ENCODE data around the gene CNNM3. TPM values are rescaled to one million over a fixed set of nuclear protein-coding genes. Genes with fewer than 3 reads are reported as not detected.
A peak's percentile ranks its signal among the peaks of the same experiment; 100 is the strongest.

The CNNM3 gene
- total RNA-seq, 1 experiment from 2014 or later, result 25.1 TPM

DNA sequence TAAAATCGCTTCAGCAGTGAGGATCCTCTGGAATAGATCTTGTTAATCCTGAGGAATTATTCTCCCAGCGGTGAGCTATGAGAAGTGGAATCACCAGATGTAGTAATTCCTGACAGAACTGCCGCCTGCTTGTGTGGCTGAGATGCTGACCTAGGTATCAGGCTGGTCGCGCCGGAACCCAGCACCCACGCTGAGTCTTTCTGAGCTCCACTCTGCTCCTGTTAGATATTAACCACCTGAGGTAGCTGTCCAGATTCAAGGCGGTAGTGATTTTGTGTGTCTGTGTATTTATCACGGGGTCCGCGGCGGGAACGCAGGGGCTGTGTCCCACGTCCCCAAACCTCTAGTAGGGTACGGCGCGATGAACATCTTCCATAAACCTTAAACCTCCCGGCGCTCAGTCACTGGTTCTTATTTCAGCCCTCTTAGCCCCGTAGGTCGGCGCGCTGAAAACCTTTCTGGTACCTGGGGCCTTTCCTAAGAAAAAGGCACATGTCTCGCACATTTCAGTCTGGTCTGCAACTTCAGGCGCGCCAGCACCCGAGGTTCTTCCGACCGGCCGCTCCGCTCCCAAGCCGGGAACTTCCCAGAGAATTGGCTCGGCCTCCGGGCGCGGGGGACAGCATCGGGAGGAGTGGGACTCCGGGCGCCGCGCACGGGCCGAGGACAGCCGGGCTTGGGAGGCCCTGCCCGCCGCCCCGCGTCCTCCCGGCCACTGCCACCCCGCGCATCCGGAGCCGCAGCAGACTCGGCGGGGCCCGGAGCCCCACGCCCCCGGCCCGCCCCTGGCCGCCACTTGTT lies 542 bp upstream of the CNNM3 start:
- DNase-seq, result peak; percentile 12
- H3K4me3 Mint-ChIP-seq (ENCODE audit: low read depth, unreplicated experiment), result peak overlapping the region; percentile 77
- no peaks in the 10 kb centered on the region for H3K9me3 Mint-ChIP-seq (ENCODE audit: low read depth, unreplicated experiment)
- intact Hi-C loops (cut with micrococcal nuclease; ENCODE audit: unreplicated experiment), result loop anchor here (5.0 to 10.0 kb wide), 3 partner anchors 53 to 261 kb away; partner anchors contain the start of genes CNNM4 and KANSL3
- no peaks in the 10 kb centered on the region for H3K27me3 Mint-ChIP-seq (ENCODE audit: unreplicated experiment)
- CTCF ChIA-PET, result interaction anchor here (0.5 to 1.4 kb wide), 5 partner anchors 37 to 258 kb away, joined by 3 to 5 read pairs (median 4); partner anchors contain the start of gene ANKRD39
- H3K36me3 Mint-ChIP-seq (ENCODE audit: insufficient read depth, unreplicated experiment), result peaks cover 52% of the 10 kb centered on the region
- peaks cover 30% of the 10 kb centered on the region for H3K4me1 Mint-ChIP-seq (ENCODE audit: low read depth, unreplicated experiment)
- TF ChIP-seq, protein P1, sequence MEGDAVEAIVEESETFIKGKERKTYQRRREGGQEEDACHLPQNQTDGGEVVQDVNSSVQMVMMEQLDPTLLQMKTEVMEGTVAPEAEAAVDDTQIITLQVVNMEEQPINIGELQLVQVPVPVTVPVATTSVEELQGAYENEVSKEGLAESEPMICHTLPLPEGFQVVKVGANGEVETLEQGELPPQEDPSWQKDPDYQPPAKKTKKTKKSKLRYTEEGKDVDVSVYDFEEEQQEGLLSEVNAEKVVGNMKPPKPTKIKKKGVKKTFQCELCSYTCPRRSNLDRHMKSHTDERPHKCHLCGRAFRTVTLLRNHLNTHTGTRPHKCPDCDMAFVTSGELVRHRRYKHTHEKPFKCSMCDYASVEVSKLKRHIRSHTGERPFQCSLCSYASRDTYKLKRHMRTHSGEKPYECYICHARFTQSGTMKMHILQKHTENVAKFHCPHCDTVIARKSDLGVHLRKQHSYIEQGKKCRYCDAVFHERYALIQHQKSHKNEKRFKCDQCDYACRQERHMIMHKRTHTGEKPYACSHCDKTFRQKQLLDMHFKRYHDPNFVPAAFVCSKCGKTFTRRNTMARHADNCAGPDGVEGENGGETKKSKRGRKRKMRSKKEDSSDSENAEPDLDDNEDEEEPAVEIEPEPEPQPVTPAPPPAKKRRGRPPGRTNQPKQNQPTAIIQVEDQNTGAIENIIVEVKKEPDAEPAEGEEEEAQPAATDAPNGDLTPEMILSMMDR (IDR thresholded peaks at IDR 0.05; ENCODE audit: unreplicated experiment), result no peak
- BruUV-seq (replicated peaks), result no TSS peak
- peak overlapping the region; percentile 52 for H3K27ac Mint-ChIP-seq (ENCODE audit: unreplicated experiment)

DNA sequence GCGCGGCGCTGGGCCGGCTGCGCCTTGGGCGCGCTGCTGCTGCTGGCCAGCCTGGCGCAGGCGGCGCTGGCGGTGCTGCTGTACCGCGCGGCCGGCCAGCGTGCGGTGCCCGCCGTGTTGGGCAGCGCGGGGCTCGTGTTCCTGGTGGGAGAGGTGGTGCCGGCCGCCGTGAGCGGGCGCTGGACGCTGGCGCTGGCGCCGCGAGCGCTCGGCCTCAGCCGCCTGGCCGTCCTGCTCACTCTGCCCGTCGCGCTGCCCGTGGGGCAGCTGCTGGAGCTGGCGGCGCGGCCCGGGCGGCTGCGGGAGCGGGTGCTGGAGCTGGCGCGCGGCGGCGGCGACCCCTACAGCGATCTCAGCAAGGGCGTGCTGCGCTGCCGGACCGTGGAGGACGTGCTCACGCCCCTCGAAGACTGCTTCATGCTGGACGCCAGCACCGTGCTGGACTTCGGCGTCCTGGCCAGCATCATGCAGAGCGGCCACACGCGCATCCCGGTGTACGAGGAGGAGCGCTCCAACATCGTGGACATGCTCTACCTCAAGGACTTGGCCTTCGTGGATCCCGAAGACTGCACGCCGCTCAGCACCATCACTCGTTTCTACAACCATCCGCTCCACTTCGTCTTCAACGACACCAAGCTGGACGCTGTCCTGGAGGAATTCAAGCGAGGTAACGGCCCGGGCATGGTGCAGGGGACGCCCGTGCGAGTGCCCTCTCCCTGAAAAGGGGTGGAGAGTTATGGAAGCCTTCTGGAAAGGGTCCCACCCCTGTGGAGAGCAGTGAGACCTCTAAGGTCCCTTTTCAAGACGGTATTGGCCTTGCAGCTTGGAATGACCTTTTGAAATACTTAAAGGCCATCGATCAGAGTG lies 1.0 kb downstream of the CNNM3 start:
- DNase-seq, result peak; percentile 14
- TF ChIP-seq, protein P1 (IDR thresholded peaks at IDR 0.05; ENCODE audit: unreplicated experiment), result no peak
- Mint-ChIP-seq H3K36me3 (ENCODE audit: insufficient read depth, unreplicated experiment) (peaks cover 54% of the 10 kb centered on the region), H3K27ac (ENCODE audit: unreplicated experiment) (peak overlapping the region; percentile 38), H3K4me1 (ENCODE audit: low read depth, unreplicated experiment) (peaks cover 43% of the 10 kb centered on the region), H3K27me3 (ENCODE audit: unreplicated experiment) (no peaks in the 10 kb centered on the region), H3K9me3 (ENCODE audit: low read depth, unreplicated experiment) (no peaks in the 10 kb centered on the region), H3K4me3 (ENCODE audit: low read depth, unreplicated experiment) (peak overlapping the region; percentile 77)
- CTCF ChIA-PET, result interaction anchor here (0.6 to 1.4 kb wide), 3 partner anchors 41 to 53 kb away, joined by 3 to 5 read pairs (median 4); partner anchors contain the start of gene ANKRD39
- no TSS peak for BruUV-seq (replicated peaks)
- intact Hi-C loops (cut with micrococcal nuclease; ENCODE audit: unreplicated experiment), result loop anchor here (5.0 to 10.0 kb wide), 3 partner anchors 55 to 262 kb away; partner anchors contain the start of genes CNNM4 and KANSL3

- no TSS peak for BruUV-seq (replicated peaks)
- peak overlapping the region; percentile 38 for H3K27ac Mint-ChIP-seq (ENCODE audit: unreplicated experiment)
- no peak for DNase-seq
- CTCF ChIA-PET, result interaction anchor here (0.6 to 1.1 kb wide), 3 partner anchors 40 to 295 kb away, joined by 3 read pairs; partner anchors contain the start of genes ANKRD36 and ANKRD39
- TF ChIP-seq, protein P1 (IDR thresholded peaks at IDR 0.05; ENCODE audit: unreplicated experiment), result no peak
- H3K9me3 Mint-ChIP-seq (ENCODE audit: low read depth, unreplicated experiment), result no peaks in the 10 kb centered on the region
- no peaks in the 10 kb centered on the region for H3K27me3 Mint-ChIP-seq (ENCODE audit: unreplicated experiment)
- peaks cover 43% of the 10 kb centered on the region for H3K4me1 Mint-ChIP-seq (ENCODE audit: low read depth, unreplicated experiment)
- peaks cover 54% of the 10 kb centered on the region for H3K36me3 Mint-ChIP-seq (ENCODE audit: insufficient read depth, unreplicated experiment)
- intact Hi-C loops (cut with micrococcal nuclease; ENCODE audit: unreplicated experiment), result loop anchor here (5.0 to 10.0 kb wide), 3 partner anchors 56 to 263 kb away; partner anchors contain the start of genes CNNM4 and KANSL3
- H3K4me3 Mint-ChIP-seq (ENCODE audit: low read depth, unreplicated experiment), result peak overlapping the region; percentile 77
Observed at GRCh38 chr2:96817882-96818281, 1.8 kb downstream of the CNNM3 start.

Measured in Calu3 (cell line).